Spleen (tissue), 7 donors: Measurements from ENCODE around the gene SNAPC5.

ENCODE experiments used
- POLR2A ChIP-seq, 3 donors: fragments of 450-650 bp; IDR thresholded peaks; one replicate each; pipeline ENCODE4 v1.5.1; 2017; ENCODE audit warnings: antibody characterized with exemption in 3 of 3, mild to moderate bottlenecking in 1 of 3
- TF ChIP-seq, protein P1 (sequence below), 11 experiments: fragments of 200-600 bp in 7 of 11; fragments of 450-650 bp in 4 of 11; sonication (generic) in 4 of 11; IDR thresholded peaks in 8 of 11; conservative IDR thresholded peaks in 3 of 11; 1 replicate in 7 of 11; 2 replicates in 4 of 11; pipeline versions ENCODE4 v1.4.0 to v1.8.0; 2016 to 2021; ENCODE audit warnings: antibody characterized with exemption in 11 of 11, inconsistent platforms in 4 of 11, mild to moderate bottlenecking in 1 of 11
- donor health status: DM: no; HTN: no; CAD: no; lungs with moderate emphysema.
- donor health status: DM: no; HTN: no; CAD: no.
- donor health status: DM: no; HTN: no; CAD: no.

DNA sequence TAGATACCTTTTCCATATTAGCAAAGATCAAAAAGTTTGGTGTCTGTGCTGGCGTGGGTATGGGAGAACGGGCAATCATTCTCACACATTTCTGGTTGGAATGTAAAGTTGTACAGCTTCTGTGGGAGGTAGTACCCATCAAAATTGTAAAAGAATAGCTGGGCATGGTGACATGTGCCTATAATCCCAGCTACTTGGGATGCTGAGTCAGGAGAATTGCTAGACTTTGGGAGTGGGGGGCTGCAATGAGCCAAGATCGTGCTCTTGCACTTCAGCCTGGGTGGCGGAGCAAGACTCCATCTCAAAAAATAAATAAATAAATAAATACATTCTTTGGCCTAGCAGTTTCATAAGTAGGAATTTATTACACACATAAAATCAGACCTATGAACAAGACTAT is 45.3 kb upstream of the SNAPC5 start:
- TF ChIP-seq, protein P1, sequence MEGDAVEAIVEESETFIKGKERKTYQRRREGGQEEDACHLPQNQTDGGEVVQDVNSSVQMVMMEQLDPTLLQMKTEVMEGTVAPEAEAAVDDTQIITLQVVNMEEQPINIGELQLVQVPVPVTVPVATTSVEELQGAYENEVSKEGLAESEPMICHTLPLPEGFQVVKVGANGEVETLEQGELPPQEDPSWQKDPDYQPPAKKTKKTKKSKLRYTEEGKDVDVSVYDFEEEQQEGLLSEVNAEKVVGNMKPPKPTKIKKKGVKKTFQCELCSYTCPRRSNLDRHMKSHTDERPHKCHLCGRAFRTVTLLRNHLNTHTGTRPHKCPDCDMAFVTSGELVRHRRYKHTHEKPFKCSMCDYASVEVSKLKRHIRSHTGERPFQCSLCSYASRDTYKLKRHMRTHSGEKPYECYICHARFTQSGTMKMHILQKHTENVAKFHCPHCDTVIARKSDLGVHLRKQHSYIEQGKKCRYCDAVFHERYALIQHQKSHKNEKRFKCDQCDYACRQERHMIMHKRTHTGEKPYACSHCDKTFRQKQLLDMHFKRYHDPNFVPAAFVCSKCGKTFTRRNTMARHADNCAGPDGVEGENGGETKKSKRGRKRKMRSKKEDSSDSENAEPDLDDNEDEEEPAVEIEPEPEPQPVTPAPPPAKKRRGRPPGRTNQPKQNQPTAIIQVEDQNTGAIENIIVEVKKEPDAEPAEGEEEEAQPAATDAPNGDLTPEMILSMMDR (IDR thresholded peaks at IDR 0.05 in 8 of 11, conservative IDR thresholded peaks at IDR 0.05 in 3 of 11): no peak
- no peak for TF ChIP-seq POLR2A (IDR thresholded peaks at IDR 0.05)
